Kidney (tissue), 14 donors: ENCODE results near the gene ZC3H12C. TPM values are rescaled to one million over a fixed set of nuclear protein-coding genes. Genes with fewer than 3 reads are reported as not detected.

Experiments used
- DNase-seq, 5 donors: peaks; one replicate each; pipeline ENCODE4 v3.0.0-alpha.2; 2013 to 2020
- FAIRE-seq: peaks from 2 replicates; lab custom pipeline; 2012; peaks lifted over from hg19 to GRCh38; lab: Jason Lieb, UNC
- H3K27ac ChIP-seq, 2 donors: one replicate each; pipeline ENCODE4 v1.7.0; 2013; ENCODE audit warnings: low read depth in 2 of 2, low read length in 2 of 2, inconsistent platforms in 1 of 2
- H3K27me3 ChIP-seq: one replicate; pipeline ENCODE4 v1.7.1; 2013; ENCODE audit warnings: low read length, inconsistent platforms; ENCODE audit not compliant: control insufficient read depth, insufficient read depth
- H3K36me3 ChIP-seq, 3 donors: one replicate each; pipeline versions ENCODE4 v1.7.0 to v1.7.1; 2013; ENCODE audit warnings: low read length in 3 of 3, control low read depth in 1 of 3, inconsistent platforms in 1 of 3; ENCODE audit not compliant: insufficient read depth in 3 of 3, control insufficient read depth in 2 of 3
- H3K4me1 ChIP-seq, 3 donors: one replicate each; pipeline versions ENCODE4 v1.7.0 to v1.7.1; 2013; ENCODE audit warnings: low read length in 3 of 3, inconsistent platforms in 1 of 3, low read depth in 1 of 3; ENCODE audit not compliant: control insufficient read depth in 2 of 3, insufficient read depth in 2 of 3
- H3K4me3 ChIP-seq, 3 donors: one replicate each; pipeline versions ENCODE4 v1.7.0 to v1.8.1; 2013; ENCODE audit warnings: low read length in 3 of 3, control low read depth in 1 of 3, inconsistent platforms in 1 of 3
- H3K9ac ChIP-seq, 3 donors: one replicate each; pipeline versions ENCODE4 v1.7.0 to v1.7.1; 2013; ENCODE audit warnings: low read length in 3 of 3, control low read depth in 1 of 3, inconsistent platforms in 1 of 3
- H3K9me3 ChIP-seq, 3 donors: one replicate each; pipeline versions ENCODE4 v1.7.0 to v1.7.1; 2013; ENCODE audit warnings: low read length in 3 of 3, control low read depth in 1 of 3, inconsistent platforms in 1 of 3; ENCODE audit not compliant: control insufficient read depth in 2 of 3, insufficient read depth in 1 of 3
- CTCF ChIP-seq: IDR thresholded peaks from 3 replicates; pipeline ENCODE4 v1.5.1; 2012; ENCODE audit warnings: mild to moderate bottlenecking, moderate library complexity, borderline replicate concordance; ENCODE audit not compliant: insufficient read depth; ENCODE audit errors: extremely low read depth
- intact Hi-C: fragments of 100-400 bp; cut with DNase I; formaldehyde crosslinking; loops from one replicate; pipeline ENCODE4 v1.11.1; 2022
- polyA plus RNA-seq: library from polyadenylated mRNA; stranded (reverse); fragments of 350-450 nt; fragmentation: Illumina TruSeq; extraction: RNeasy Lipid Tissue Mini Kit (QIAGEN cat#74804); gene quantifications from one replicate; pipeline ENCODE4 v1.2.3, GENCODE V29; 2014; ENCODE audit warnings: low read depth, low replicate concordance; ENCODE audit not compliant: insufficient read depth
- total RNA-seq: library from RNA; stranded (reverse); fragmentation: NEBNext Ultra II Directional; extraction: Animal tissue kit (Norgen Biotek cat#: 25700); gene quantifications from one replicate; pipeline ENCODE4 v1.2.1, GENCODE V29; 2021
- donor health status: control.
- donor health status: control.
- donor health status: control.
- donor health status: control.
- donor health status: control.
- donor health status: DM: yes; HTN: yes; CAD: no.
- donor health status: Normal renal cell carcinoma (clear cell type).

The ZC3H12C gene
- total and polyA plus RNA-seq, 2 donors from 2014 or later, result 2.3 to 14.3 TPM

DNA sequence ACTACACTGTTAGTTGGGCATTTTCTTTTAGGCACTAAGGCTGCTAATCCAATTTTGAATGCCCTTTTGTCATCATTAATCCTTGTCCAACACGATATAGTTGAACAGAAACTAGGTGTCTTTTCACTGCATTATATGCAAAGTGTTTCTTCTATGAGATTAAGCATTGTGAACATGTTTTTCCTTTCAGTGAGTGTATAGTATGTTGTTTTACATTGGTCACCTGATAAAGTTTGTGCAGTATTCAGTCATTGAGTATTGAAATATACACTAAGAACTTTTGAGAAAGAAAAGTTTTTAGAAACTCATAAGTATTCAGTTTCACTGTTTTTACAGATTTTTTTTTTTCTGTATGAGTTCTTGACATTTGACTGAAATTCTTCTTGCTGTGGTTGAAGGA lies 59.0 kb downstream of the ZC3H12C start:
- intact Hi-C loops, result no loop called here

DNA sequence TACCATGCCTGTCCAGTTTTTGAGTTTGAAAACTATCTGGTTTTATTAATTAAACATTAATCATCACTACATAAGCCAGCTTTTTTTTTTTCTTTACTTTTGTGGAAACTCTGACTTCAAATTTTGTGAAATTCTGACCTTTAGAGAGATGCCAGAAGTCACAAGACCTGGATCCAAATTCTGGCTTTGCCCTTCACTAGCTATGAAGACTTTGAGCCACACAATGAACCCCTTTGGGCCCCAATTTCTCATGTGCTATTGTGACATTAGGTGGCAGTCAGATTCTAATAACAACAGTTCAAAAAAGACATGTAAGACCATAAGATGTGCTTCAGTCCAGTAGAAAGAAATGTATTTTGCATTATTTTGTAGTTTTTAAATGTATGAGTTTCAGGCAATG lies 60.3 kb downstream of the ZC3H12C start:
- no peaks in the 10 kb centered on the region for H3K36me3 ChIP-seq
- DNase-seq (no peak), FAIRE-seq (no peak)
- no peak overlapping the region for H3K27ac ChIP-seq
- H3K9me3 ChIP-seq, result no peaks in the 10 kb centered on the region
- no peaks in the 10 kb centered on the region for H3K27me3 ChIP-seq
- no peak overlapping the region for H3K9ac ChIP-seq
- no peak for TF ChIP-seq CTCF
- intact Hi-C loops, result no loop called here
- H3K4me3 ChIP-seq, result no peak overlapping the region
- H3K4me1 ChIP-seq, result peaks cover 0 to 7% (median 0%) of the 10 kb centered on the region in 3 donors

More for the DNA sequence above, 59.0 kb downstream of the ZC3H12C start:
- Histone ChIP-seq H3K4me3 (no peak overlapping the region), H3K9ac (no peak overlapping the region), H3K4me1 (peaks cover 0 to 7% (median 0%) of the 10 kb centered on the region in 3 donors), H3K9me3 (no peaks in the 10 kb centered on the region), H3K36me3 (no peaks in the 10 kb centered on the region), H3K27ac (no peak overlapping the region), H3K27me3 (no peaks in the 10 kb centered on the region)
- TF ChIP-seq CTCF, result no peak
- FAIRE-seq, result no peak
- no peak for DNase-seq

DNA sequence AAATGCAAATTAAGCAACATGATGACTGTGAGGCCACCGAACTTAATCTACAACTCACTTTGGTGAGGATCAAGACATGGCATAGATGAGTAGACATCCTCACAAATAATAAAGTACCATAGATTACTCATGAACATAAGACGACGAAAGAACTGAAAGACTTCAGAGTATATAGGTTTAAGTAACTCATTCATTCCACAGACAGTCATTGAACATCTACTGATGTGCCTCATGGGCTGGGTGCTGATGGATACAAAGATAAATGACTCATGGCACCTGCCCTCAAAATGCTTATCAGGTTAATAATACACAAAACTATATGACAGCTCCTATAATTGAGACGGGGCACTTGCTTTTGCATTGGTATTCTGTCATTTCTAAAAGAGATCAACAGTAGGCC lies 63.3 kb downstream of the ZC3H12C start:
- Histone ChIP-seq H3K9me3 (no peaks in the 10 kb centered on the region), H3K36me3 (peaks cover 0 to 5% (median 2%) of the 10 kb centered on the region in 3 donors), H3K27ac (no peak overlapping the region), H3K4me1 (peaks cover 0 to 7% (median 0%) of the 10 kb centered on the region in 3 donors), H3K9ac (no peak overlapping the region), H3K27me3 (no peaks in the 10 kb centered on the region), H3K4me3 (peak overlapping the region in 1 of 3 donors; percentile 43)
- FAIRE-seq (no peak), DNase-seq (no peak)
- no peak for TF ChIP-seq CTCF
- intact Hi-C loops, result no loop called here
